Measurements from ENCODE around the gene MDP1. TPM values are rescaled to one million over a fixed set of nuclear protein-coding genes. Genes with fewer than 3 reads are reported as not detected.
A peak's percentile ranks its signal among the peaks of the same experiment; 100 is the strongest.

MDP1 gene
- total RNA-seq, 1 experiment from 2014 or later, result 18.8 TPM

GRCh38 chr14:24258548-24259265 lies 42.8 kb upstream of the MDP1 start:
- no peaks in the 10 kb centered on the region for H3K79me2 ChIP-seq (ENCODE audit: insufficient read depth, low read length)
- no peaks in the 10 kb centered on the region for H4K20me1 ChIP-seq (ENCODE audit: control insufficient read depth, insufficient read depth, insufficient read length)
- H2BK120ac ChIP-seq (ENCODE audit: low read depth, low read length, poor library complexity, severe bottlenecking), result no peak overlapping the region
- H4K8ac ChIP-seq (replicated peaks; ENCODE audit: insufficient read length, low read depth, low read length), result no peak overlapping the region
- no peak overlapping the region for H3K56ac ChIP-seq (ENCODE audit: insufficient read length, low read depth, low read length)
- Mint-ChIP-seq H3K36me3 (ENCODE audit: insufficient read depth in 1 of 3, low read depth in 3 of 3) (no peaks in the 10 kb centered on the region), H3K27ac (peak overlapping the region in 1 of 3 experiments; percentile 27; a peak in 1 of 7 replicates), H3K4me1 (no peaks in the 10 kb centered on the region; a peak in 2 of 4 replicates), H3K4me3 (no peak overlapping the region), H3K27me3 (ENCODE audit: low read depth) (no peaks in the 10 kb centered on the region; the same call in 1 of the 2 replicates), H3K9me3 (no peaks in the 10 kb centered on the region)
- no peak overlapping the region for H2BK5ac ChIP-seq (ENCODE audit: insufficient read length, low read length)
- H2BK15ac ChIP-seq (ENCODE audit: low read depth, low read length), result no peak overlapping the region
- H3T11ph ChIP-seq (ENCODE audit: low read length), result no peak overlapping the region
- no peak for TF ChIP-seq CTCF (conservative IDR thresholded peaks at IDR 0.05)
- H3K27me3 ChIP-seq (ENCODE audit: insufficient read depth, low read length), result no peaks in the 10 kb centered on the region
- WGBS (ENCODE audit: extremely low coverage, insufficient read length, low lambda C conversion rate), result no CpG with 5 or more reads among the region's 18 CpGs
- no peaks in the 10 kb centered on the region for H3K4me1 ChIP-seq (ENCODE audit: insufficient read depth, low read length)
- no peak overlapping the region for H3K27ac ChIP-seq (ENCODE audit: insufficient read length, low read depth, low read length)
- H3K23me2 ChIP-seq (ENCODE audit: insufficient read length, low read depth, low read length, poor library complexity, severe bottlenecking), result no peaks in the 10 kb centered on the region
- H3K9me3 ChIP-seq (ENCODE audit: control insufficient read depth, low read depth, low read length), result no peaks in the 10 kb centered on the region
- no peak overlapping the region for H2AK5ac ChIP-seq (ENCODE audit: insufficient read length, low read length)
- H3K14ac ChIP-seq (ENCODE audit: insufficient read depth, low read length), result no peak overlapping the region; the same call in 1 of the 2 replicates
- DNase-seq, result peak; percentile 24
- H4K5ac ChIP-seq (ENCODE audit: insufficient read length, low read depth, low read length), result no peak overlapping the region
- H3K9ac ChIP-seq (ENCODE audit: extremely low read depth, insufficient read length, low read length), result no peak overlapping the region
- H3K4ac ChIP-seq (ENCODE audit: low read depth, low read length), result no peak overlapping the region
- H2AFZ ChIP-seq (ENCODE audit: low read length), result no peak overlapping the region
- no peak overlapping the region for H3K18ac ChIP-seq (ENCODE audit: insufficient read length, low read depth, low read length)
- H2BK20ac ChIP-seq (ENCODE audit: low read depth, low read length, poor library complexity, severe bottlenecking), result no peak overlapping the region
- no peak overlapping the region for H4K91ac ChIP-seq (ENCODE audit: insufficient read length, low read depth, low read length)
- H3K79me1 ChIP-seq (ENCODE audit: insufficient read depth, low read depth, low read length, poor library complexity, severe bottlenecking), result no peaks in the 10 kb centered on the region
- no peak overlapping the region for H3K4me2 ChIP-seq (ENCODE audit: insufficient read depth, insufficient read length, low read length)
- H2BK12ac ChIP-seq (ENCODE audit: insufficient read length, low read depth, low read length), result no peak overlapping the region
- no peak overlapping the region for H3K23ac ChIP-seq (ENCODE audit: insufficient read length, low read depth, low read length)
